Adrenal gland (tissue), 12 donors: ENCODE data around the gene P2RY2. TPM values are rescaled to one million over a fixed set of nuclear protein-coding genes. Genes with fewer than 3 reads are reported as not detected.

Experiments used
- DNase-seq, 7 donors: peaks; one replicate each; pipeline ENCODE4 v3.0.0-alpha.2; 2019 to 2020
- H3K27ac ChIP-seq, 5 donors: fragments of 200-600 bp; sonication (generic) in 4 of 5; 1 replicate in 3 of 5; 2 replicates in 2 of 5; pipeline versions ENCODE4 v1.5.1 to v1.8.0; 2016 to 2020; ENCODE audit warnings: mild to moderate bottlenecking in 1 of 5
- H3K27me3 ChIP-seq: fragments of 200-600 bp; 2 replicates; pipeline ENCODE4 v1.8.0; 2021
- H3K36me3 ChIP-seq, 2 donors: fragments of 200-600 bp; replicated peaks in 1 of 2; 1 replicate in 1 of 2; 2 replicates in 1 of 2; pipeline versions ENCODE4 v1.5.1 to v1.8.0; 2018 to 2022
- H3K4me1 ChIP-seq, 2 donors: fragments of 200-600 bp; replicated peaks in 1 of 2; 1 replicate in 1 of 2; 2 replicates in 1 of 2; pipeline versions ENCODE4 v1.5.1 to v1.8.0; 2018 to 2021
- H3K4me3 ChIP-seq, 4 donors: fragments of 200-600 bp; sonication (generic) in 3 of 4; one replicate each; pipeline ENCODE4 v1.5.1; 2016 to 2018
- H3K9me3 ChIP-seq, 3 donors: fragments of 200-600 bp; sonication (generic) in 1 of 3; replicated peaks in 1 of 3; 1 replicate in 2 of 3; 2 replicates in 1 of 3; pipeline versions ENCODE4 v1.5.1 to v1.8.0; 2016 to 2021
- POLR2A ChIP-seq, 2 donors: fragments of 450-650 bp; IDR thresholded peaks; one replicate each; pipeline ENCODE4 v1.6.1; 2017; ENCODE audit warnings: antibody characterized with exemption in 2 of 2, mild to moderate bottlenecking in 2 of 2, moderate library complexity in 1 of 2
- WGBS, 4 donors: extraction: QIAGEN DNeasy Blood & Tissue Kit in 2 of 4; methylation state at CpG; one replicate each; pipeline versions ENCODE4 v1.1.5 to v1.1.7; 2013 to 2017; 5-methylcytosine and 5-hydroxymethylcytosine counted together
- intact Hi-C, 2 donors: fragments of 100-400 bp; cut with DNase I; formaldehyde crosslinking; loops; one replicate each; pipeline versions ENCODE4 v1.14.1 to v1.15.0; 2022 to 2023
- polyA plus RNA-seq, 3 donors: library from polyadenylated mRNA; stranded (reverse); fragments of 200-250 nt in 2 of 3; fragments of 350-450 nt in 1 of 3; fragmentation: Illumina TruSeq in 1 of 3; extraction: RNeasy Lipid Tissue Mini Kit (QIAGEN cat#74804) in 1 of 3; gene quantifications; one replicate each; pipeline ENCODE4 v1.2.3, GENCODE V29; 2013 to 2014
- total RNA-seq, 9 donors: library from RNA; depleted of rRNA in 4 of 9; stranded (reverse); fragments of >200 nt in 4 of 9; fragments of 120-200 nt in 1 of 9; fragmentation: NEBNext Ultra II Directional in 1 of 9; extraction: Animal tissue kit (Norgen Biotek cat#: 25700) in 1 of 9; gene quantifications; one replicate each; pipeline versions ENCODE4 v1.1.0 to v1.2.4, GENCODE V29; 2013 to 2023
- TF ChIP-seq, protein P1 (sequence below), 6 experiments: fragments of 450-650 bp in 4 of 6; fragments of 200-600 bp in 2 of 6; sonication (generic) in 1 of 6; IDR thresholded peaks; 1 replicate in 5 of 6; 2 replicates in 1 of 6; pipeline versions ENCODE4 v1.5.1 to v1.8.0; 2016 to 2021; ENCODE audit warnings: antibody characterized with exemption in 6 of 6, mild to moderate bottlenecking in 2 of 6, moderate library complexity in 1 of 6
- donor health status: healthy with polysubstance abuse.
- donor health status: Bipolar disorder and iron deficiency.
- donor health status: DM: yes; HTN: yes; CAD: no.
- donor health status: DM: no; HTN: no; CAD: no.
- donor health status: DM: no; HTN: no; CAD: no.
- donor health status: DM: yes; HTN: yes; CAD: no.

P2RY2 gene
- total and polyA plus RNA-seq, 12 donors: 1.3 to 51.6 (median 7.6) TPM

DNA sequence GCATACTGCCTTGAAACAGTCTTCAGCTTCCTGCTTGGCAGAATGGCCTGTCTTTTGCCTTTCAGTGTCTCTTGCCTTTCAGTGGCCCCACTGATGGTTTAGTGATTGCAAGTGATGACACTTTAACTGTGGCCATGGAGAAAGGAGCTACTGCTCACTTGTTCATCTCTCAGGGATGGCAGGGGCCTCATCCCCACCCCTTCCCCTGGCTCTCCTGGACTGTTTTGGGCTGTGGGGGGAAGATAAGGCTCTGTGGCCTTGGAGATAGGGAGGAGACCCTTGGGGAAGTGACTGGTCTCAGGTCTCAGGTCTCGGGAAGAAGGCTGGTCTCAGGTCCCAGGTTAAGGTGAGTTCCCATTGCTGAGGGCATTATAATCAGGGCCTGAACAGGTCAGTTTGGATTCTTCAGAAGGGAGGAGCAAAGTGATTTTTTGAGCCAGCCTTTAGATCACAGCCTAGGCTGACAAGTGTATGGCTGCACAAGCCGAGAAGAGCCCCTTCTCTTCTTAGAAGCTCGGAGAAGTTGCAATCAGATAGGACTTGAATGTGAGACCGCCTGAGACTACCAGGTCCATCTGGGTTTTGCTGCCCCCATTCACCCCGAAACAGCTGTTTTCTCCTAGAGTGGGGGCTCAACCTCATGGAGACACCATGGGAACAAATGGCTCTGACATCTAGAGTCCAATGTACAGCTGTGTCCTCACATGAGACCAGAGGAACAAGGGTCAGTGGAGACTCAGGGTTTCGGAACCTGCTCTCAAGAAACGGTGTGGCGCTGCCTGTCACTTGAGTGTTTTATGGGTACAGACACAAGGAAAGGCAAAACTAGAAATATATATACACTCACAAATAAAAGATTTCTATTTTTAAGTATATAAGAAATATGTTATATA, 15.9 kb upstream of the P2RY2 start:
- Histone ChIP-seq H3K27me3 (no peaks in the 10 kb centered on the region), H3K4me1 (peaks cover 0 to 5% of the 10 kb centered on the region in 2 donors), H3K4me3 (no peak overlapping the region), H3K36me3 (no peaks in the 10 kb centered on the region), H3K27ac (no peak overlapping the region), H3K9me3 (no peaks in the 10 kb centered on the region)
- 93 to 97% (median 94%) methylated on average over 7 to 8 of the region's 8 CpGs for WGBS, 4 donors
- intact Hi-C loops: no loop called here
- no peak for TF ChIP-seq POLR2A (IDR thresholded peaks at IDR 0.05)
- TF ChIP-seq, protein P1, sequence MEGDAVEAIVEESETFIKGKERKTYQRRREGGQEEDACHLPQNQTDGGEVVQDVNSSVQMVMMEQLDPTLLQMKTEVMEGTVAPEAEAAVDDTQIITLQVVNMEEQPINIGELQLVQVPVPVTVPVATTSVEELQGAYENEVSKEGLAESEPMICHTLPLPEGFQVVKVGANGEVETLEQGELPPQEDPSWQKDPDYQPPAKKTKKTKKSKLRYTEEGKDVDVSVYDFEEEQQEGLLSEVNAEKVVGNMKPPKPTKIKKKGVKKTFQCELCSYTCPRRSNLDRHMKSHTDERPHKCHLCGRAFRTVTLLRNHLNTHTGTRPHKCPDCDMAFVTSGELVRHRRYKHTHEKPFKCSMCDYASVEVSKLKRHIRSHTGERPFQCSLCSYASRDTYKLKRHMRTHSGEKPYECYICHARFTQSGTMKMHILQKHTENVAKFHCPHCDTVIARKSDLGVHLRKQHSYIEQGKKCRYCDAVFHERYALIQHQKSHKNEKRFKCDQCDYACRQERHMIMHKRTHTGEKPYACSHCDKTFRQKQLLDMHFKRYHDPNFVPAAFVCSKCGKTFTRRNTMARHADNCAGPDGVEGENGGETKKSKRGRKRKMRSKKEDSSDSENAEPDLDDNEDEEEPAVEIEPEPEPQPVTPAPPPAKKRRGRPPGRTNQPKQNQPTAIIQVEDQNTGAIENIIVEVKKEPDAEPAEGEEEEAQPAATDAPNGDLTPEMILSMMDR (IDR thresholded peaks at IDR 0.05): no peak
- DNase-seq: peak in 1 of 7 donors; percentile 31

DNA sequence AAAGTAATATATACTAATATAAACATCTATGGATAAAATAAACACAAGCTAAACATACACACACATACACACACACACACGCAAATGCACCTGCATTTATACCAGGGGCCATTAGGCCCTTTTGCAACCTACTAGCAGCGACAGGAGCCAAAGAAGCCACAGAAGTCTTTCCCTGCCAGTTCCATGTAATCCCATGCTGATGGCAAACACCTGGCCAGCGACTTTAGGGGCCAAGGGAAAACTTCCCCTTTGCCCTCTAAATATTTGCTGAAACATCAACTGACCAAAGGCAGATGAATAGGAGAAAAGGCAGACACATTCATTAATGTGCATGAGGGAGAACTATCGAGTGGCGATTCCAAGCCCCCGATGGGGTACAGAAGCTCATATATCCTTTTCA, 14.8 kb upstream of the P2RY2 start:
- WGBS, 4 donors: 83 to 90% (median 88%) methylated on average over 6 of the region's 6 CpGs
- no peak for DNase-seq
- Histone ChIP-seq H3K4me1 (peaks cover 0 to 5% of the 10 kb centered on the region in 2 donors), H3K27ac (no peak overlapping the region), H3K36me3 (no peaks in the 10 kb centered on the region), H3K9me3 (no peaks in the 10 kb centered on the region), H3K27me3 (no peaks in the 10 kb centered on the region), H3K4me3 (no peak overlapping the region)
- TF ChIP-seq, protein P1 (IDR thresholded peaks at IDR 0.05): no peak
- TF ChIP-seq POLR2A (IDR thresholded peaks at IDR 0.05): no peak
- intact Hi-C loops: no loop called here

- Histone ChIP-seq H3K27ac (no peak overlapping the region), H3K9me3 (no peaks in the 10 kb centered on the region), H3K4me3 (no peak overlapping the region), H3K27me3 (no peaks in the 10 kb centered on the region), H3K36me3 (no peaks in the 10 kb centered on the region), H3K4me1 (peaks cover 0 to 5% of the 10 kb centered on the region in 2 donors)
- 83 to 95% (median 86%) methylated on average over 2 to 4 of the region's 4 CpGs for WGBS, 4 donors
- no peak for TF ChIP-seq POLR2A (IDR thresholded peaks at IDR 0.05)
- TF ChIP-seq, protein P1 (IDR thresholded peaks at IDR 0.05): no peak
- intact Hi-C loops: no loop called here
- DNase-seq: no peak
These were observed 14.3 kb upstream of the P2RY2 start for GRCh38 chr11:73203790-73204189.

GRCh38 chr11:73204711-73205121, 13.4 kb upstream of the P2RY2 start:
- Histone ChIP-seq H3K4me3 (no peak overlapping the region), H3K36me3 (no peaks in the 10 kb centered on the region), H3K9me3 (no peaks in the 10 kb centered on the region), H3K4me1 (peaks cover 0 to 5% of the 10 kb centered on the region in 2 donors), H3K27me3 (no peaks in the 10 kb centered on the region), H3K27ac (no peak overlapping the region)
- TF ChIP-seq POLR2A (IDR thresholded peaks at IDR 0.05): no peak
- TF ChIP-seq, protein P1 (IDR thresholded peaks at IDR 0.05): no peak
- intact Hi-C loops: no loop called here
- WGBS, 4 donors: 69 to 83% (median 73%) methylated on average over 3 to 8 of the region's 8 CpGs
- peak in 5 of 7 donors; percentile 46 to 73 (median 63) for DNase-seq
